Hematopoietic multipotent progenitor cell treated with erythropoietin and hydrocortisone succinate and interleukin-3 and kit ligand, for 4 days (in vitro differentiated cells): ENCODE measurements around the gene MACROD2.
A peak's percentile ranks its signal among the peaks of the same experiment; 100 is the strongest.

Source experiments
- DNase-seq: peaks from one replicate; pipeline ENCODE4 v3.0.0-alpha.2; 2015

The MACROD2 gene

GRCh38 chr20:15814360-15814759 is 1819.0 kb downstream of the MACROD2 start:
- DNase-seq, result no peak

GRCh38 chr20:15814911-15815310 is 1819.6 kb downstream of the MACROD2 start:
- no peak for DNase-seq

DNA sequence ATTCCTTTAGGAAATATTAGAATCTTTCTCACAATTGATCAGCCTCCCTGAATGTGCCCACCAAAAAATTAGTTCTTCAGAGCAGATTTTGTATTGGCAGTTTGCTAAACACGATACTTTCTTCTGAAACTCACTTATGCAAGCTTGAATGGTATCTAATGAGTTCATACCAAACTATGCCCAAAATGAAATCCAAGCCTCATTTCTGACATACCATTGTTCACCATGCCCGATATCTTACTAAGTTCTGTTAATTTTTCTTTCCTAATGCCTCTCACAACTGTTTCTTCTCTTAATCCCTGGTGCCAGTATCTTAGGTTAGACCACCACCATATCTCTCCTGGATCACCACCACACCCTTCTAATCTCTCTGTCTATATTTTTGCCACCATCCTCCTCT is 1822.0 kb downstream of the MACROD2 start:
- no peak for DNase-seq

GRCh38 chr20:15818651-15819071 is 1823.3 kb downstream of the MACROD2 start:
- no peak for DNase-seq

DNA sequence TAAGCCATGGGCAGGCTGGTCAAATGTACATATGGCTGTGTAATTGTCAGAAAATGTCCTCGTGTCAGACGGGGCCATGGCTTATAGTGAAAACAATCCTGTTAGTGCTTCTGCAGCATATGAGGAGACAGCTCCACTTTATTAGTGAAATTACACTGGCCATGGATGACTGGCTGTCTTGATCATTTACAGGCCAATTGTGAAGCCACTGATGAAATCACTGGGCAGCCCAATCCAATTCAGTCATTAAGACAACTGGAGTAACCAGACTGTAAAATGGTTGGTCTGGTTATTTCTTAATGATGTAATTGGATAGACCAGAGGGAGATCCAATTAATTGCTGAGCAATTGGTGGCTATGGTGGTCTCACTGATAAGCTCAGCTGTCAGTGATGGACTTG is 1828.4 kb downstream of the MACROD2 start:
- no peak for DNase-seq

DNA sequence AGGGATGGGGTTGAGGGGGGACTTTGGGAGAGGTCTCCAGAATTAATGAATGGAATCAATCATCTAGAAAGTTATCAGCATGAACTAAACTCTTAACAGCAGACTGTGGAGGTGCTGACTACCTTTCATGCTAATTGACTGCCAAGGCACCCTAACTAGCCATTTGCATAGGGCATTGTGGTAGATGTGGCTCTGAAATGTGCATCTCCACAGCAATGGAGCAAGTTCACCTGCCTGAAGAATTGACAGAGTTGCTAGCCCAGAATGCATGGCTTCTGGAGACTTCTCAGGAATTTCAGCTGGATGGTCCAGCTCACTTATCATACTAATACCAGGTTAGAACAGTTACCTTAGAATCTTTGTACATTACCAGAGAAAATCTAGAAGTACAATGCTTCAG is 1832.3 kb downstream of the MACROD2 start:
- no peak for DNase-seq

DNA sequence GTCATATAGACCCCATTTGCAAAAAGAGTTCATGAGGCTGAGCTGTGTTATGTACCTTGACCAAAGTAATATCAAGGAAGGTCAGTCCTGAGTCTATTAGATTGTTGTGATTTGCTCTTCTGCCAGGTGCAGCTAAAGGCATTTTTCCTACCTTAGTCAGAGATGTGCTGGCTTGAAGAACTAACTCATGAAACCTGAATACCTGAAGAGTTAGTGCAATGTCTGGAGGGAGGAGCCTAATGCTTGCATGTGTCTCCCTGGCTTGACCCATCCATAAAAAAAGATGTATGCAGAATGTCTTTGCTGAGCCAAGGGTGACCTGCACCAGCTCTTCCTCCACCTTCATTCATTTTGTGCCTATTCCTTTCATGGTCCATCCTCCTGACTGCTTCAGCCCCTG is 1835.9 kb downstream of the MACROD2 start:
- no peak for DNase-seq

DNA sequence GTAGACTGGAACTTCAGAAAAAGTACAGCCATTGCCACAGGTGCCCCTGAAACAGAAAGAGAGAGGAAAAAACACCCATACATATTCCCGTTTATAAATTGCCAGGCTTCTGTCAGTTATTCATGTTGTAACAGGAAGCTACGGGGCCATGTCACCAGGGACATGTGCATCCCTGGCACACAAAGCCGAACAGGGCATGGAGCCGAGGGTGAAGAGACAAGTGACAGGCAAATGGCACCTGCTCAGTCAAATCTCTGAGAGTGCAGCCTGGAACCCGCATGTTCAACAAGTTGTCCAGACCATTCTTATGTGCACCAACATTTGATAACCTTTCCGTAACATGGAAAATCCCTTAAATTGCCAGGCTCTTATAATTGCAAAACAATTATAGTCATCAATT is 1837.2 kb downstream of the MACROD2 start:
- no peak for DNase-seq

DNA sequence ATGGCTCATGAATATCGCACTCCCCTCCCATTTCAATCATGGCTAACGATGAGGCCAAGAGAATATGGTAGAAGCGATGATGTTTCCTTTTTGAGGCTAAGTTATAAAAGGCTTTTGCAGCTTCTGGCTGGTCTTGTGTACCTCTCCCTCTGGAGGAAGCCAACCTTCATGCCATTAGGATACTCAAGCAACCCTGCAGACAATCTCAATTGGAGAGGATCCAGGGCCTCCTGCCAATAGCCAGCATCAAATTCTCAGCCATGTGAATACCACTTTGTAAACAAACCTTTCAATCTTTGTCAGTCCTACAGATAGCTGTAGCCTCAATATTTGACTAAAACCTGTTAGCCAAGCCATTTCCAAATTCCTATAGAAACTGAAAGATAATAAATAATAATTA is 1839.5 kb downstream of the MACROD2 start:
- DNase-seq, result no peak

DNA sequence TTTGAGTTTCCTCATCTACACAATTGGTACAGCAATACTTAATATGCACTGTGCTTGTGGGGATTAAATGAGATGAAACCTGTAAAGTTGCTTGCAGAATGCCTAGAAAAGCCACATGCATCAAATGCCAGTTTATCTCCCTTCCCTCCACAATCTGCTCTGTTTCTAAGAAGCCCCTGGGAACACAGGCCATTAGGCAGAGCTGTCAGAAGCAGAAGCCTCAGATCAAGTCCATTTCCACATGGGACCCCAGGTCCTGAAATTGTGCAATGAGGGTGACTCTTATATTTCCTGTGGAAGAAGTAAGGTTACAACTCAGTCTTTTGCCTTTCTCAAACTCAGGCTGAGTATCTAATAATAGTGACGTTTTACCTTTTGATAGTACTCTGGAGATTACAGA is 1840.5 kb downstream of the MACROD2 start:
- no peak for DNase-seq

DNA sequence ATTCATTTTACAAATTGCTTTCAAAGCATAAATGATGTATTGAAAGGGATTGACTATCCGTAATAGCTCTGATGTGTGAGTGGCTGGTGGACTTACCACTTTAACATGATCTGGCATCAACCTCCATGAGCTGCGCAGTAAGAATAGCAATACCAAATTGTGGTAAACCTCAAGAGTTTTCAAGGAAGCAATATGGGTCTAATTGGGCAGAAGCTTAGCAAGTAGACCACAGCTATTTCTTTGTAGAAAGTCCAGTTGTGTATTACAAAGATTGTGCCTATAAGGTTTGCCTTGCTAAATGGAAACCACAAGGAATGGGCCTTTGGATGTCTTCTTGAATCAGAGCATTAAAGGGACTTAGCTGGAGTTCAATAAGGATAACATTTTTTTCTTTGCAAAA is 1841.3 kb downstream of the MACROD2 start:
- DNase-seq, result peak; percentile 1

DNA sequence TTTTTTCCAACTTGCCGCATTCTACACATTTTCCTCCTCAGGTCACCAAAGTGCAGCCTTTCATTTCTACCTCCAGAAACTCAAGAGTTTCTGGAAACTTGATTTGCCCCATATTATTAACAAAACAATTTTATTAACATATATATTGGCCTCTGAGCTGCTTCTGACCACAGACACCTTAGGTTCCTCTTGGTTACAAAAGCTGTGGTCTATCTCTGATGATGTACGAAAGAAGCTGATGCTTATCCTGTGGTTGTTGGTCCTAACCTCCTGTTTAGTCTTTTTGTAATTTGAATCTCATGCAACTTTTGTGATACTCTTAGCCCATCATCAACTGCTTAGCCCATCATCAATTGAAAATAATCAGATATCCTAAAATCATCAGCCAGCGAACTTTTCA is 1842.2 kb downstream of the MACROD2 start:
- no peak for DNase-seq

GRCh38 chr20:15838466-15838865 is 1843.2 kb downstream of the MACROD2 start:
- no peak for DNase-seq

GRCh38 chr20:15840636-15841301 is 1845.5 kb downstream of the MACROD2 start:
- DNase-seq, result no peak

- DNase-seq, result peak; percentile 2
Observed at GRCh38 chr20:15842872-15843271, 1847.6 kb downstream of the MACROD2 start.

DNA sequence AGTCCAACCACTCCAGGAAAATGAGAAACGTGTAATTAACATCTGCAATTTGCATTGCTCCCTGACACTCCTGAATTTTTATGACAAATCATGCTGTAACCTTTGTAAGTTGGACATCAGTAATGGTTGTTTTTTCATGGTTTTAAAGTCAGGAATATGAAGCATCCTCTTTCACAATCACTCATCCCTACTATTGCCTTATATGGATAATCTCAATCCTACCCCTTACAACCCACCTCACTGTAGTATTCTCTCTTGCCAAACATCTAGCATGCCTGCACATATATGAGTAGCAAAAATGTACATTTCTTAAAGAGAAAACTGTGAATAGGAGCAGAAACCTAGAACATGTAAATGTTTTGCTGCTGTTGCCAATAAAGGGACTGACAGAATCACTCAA is 1848.5 kb downstream of the MACROD2 start:
- DNase-seq, result no peak

DNA sequence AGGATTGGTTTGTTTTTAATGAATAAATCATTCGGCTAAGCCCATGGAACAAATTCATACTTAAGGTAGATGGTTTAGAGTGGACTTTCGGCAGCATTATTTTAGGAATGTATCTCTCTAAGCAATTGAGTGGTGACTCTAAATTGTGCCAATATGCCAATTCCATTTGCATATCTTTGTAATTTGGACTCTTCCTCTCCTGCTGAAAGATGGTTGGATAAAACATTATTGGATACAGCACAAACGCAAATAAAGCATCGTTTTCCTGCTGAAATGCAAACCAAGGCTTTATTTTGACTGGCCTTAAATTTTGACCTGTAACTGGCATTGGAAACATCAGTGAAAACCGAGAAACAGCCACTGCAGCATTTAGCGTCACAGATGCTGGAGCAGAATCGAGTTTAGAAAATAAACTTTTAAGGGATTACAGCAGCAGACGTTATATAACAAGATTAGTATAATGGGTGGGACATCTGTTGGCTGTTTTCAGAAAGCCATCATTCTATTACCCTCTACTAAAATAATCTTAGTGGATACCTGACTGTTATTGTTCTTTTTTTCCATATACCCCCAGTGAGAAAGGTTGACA is 1852.0 kb downstream of the MACROD2 start:
- DNase-seq, result no peak

- DNase-seq, result no peak
Observed at GRCh38 chr20:15848126-15848525, 1852.8 kb downstream of the MACROD2 start.

- DNase-seq, result no peak
Observed at GRCh38 chr20:15848995-15849610, 1853.8 kb downstream of the MACROD2 start.

DNA sequence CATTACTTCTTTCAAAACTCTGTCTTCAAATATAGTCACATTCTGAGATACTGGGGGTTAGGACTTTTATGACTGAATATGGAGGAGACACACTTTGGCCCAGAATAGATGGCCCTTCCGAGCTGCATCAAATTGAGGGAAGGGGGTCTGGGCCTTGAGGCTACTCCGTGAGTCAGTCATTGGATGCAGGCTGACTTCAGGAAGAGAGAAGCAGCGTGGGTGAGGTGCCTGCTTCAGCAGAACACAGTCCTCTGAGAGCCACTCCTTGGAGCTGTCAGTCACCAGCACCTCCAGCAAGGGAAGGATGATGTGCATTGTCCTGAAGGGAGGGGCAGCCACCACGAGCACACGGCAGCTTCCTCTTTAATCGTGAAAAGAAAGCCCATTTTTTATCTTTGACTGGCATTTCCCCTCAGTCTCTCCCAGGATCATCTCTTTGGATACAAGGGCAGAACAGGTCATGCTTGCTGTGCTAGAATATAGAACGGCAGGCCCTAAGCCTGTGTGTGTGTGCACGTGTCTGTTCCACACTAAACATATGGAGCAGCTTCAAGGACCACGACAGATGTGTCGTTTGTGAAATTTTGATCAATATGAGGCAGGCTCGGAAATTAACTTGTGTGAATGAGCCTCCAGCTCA is 1856.4 kb downstream of the MACROD2 start:
- no peak for DNase-seq

DNA sequence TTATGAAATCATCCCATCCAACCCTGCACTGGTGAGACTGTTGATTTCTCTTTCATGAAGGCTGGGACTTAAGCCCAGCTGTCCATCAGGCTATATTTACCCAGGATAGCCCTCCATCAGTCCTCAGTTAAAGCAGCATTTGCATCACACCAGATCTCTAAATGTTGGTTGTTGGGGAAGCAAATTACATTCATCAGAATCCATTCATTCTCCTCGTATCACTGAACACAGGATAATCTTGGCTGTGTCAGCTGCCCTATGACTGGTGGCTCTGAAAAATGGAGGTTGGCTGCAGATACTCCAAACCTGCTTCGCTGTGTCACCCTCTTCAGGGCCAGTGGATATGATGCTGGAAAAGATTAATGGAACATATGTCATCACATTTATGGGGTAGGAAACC is 1859.6 kb downstream of the MACROD2 start:
- DNase-seq, result no peak

GRCh38 chr20:15857173-15857784 is 1862.0 kb downstream of the MACROD2 start:
- no peak for DNase-seq

DNA sequence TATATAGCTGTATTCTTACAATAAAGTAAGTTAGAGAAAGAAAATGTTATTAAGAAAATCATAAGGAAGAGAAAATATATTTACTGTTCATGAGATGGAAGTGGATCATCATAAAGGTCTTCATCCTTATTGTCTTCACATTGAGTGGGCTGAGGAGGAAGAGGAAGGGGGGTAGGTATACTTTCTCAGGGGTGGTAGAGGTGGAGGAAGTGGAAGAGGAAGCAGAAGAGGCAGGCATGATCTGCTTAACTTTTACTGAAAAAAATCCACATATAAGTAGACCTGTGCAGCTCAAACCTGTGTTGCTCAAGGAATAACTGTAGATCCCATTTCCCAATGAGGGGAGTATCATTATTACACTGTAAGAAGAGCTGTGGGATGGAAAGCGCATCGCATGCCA is 1863.7 kb downstream of the MACROD2 start:
- DNase-seq, result no peak

DNA sequence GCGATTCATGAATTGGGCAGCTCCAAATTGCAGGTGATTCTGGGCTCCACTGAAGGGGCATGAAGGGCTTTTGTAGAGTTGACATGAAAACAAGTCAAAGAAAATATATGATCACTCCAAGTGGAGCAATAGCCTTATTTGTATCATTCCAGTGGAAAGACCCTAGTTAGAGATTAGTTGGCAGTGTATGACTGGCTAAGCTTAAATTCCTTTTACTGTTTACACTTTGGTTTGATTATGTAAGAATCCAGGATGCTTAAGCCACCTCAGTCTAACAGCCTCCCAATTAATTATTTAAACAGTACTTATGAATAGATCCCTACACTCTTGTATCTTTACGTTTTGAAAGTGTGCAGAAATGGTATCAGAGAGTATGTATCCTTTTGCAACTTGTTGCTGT is 1865.5 kb downstream of the MACROD2 start:
- DNase-seq, result no peak
